ENCODE results near the gene BUB1B. TPM values are rescaled to one million over a fixed set of nuclear protein-coding genes. Genes with fewer than 3 reads are reported as not detected.

Gene BUB1B
- total and polyA plus RNA-seq, 9 of the 15 experiments (the other 6 are each of a cell fraction or from before 2014, with no cell fraction given): 28.7 to 113 (median 82.2) TPM

DNA sequence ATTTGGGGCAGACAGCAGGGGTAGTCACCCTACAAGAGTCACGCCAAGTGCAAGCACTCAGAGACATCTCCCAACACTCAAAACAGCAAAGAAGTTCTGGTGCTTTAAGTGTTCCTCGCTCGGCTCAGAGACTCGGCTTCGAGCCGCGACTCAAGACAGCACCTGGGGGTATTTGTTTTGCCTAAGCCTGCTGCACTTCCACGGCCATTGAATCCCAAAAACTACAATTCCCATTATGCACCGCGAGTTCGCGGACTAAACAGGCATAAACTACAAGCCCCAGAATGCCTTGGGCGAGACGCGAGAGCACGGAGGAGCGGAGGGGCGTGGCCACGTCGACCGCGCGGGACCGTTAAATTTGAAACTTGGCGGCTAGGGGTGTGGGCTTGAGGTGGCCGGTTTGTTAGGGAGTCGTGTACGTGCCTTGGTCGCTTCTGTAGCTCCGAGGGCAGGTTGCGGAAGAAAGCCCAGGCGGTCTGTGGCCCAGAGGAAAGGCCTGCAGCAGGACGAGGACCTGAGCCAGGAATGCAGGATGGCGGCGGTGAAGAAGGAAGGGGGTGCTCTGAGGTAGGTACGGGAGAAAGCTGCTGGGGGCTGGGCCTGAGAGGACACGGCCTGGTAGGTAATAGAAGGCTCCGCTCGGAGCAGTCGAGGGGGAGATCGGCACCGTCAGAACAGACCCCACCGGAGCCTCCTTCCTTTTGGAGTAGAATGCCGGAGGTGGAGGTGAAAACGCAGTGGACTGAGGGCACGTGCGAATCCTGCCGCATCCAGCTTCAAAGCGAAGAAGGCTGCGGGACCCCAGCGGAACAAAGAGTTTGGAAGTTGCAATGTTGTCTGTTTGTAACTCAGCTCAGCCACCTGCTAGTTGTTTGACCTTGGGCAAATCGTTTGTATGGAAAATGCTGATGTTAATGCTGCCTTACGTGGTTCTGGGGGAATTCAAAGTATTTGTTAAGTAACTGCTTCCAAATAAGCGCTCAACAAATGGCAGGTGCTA, at the start of gene BUB1B (continued):
- TF ChIP-seq, protein P1, sequence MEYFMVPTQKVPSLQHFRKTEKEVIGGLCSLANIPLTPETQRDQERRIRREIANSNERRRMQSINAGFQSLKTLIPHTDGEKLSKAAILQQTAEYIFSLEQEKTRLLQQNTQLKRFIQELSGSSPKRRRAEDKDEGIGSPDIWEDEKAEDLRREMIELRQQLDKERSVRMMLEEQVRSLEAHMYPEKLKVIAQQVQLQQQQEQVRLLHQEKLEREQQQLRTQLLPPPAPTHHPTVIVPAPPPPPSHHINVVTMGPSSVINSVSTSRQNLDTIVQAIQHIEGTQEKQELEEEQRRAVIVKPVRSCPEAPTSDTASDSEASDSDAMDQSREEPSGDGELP (CRISPR knock-in tag; IDR thresholded peaks at IDR 0.05; ENCODE audit: borderline replicate concordance): peak; percentile 88
- no peak for TF ChIP-seq CBX1 (IDR thresholded peaks at IDR 0.05; ENCODE audit: low read depth)
- TF ChIP-seq NCOA2 (IDR thresholded peaks at IDR 0.05; ENCODE audit: partially characterized antibody in 2 of 2): no peak
- peak; percentile 19 to 60 for TF ChIP-seq E2F6 (IDR thresholded peaks at IDR 0.05; ENCODE audit: borderline replicate concordance in 1 of 2, extremely low read depth in 1 of 2, insufficient read depth in 1 of 2, insufficient read length in 1 of 2, low read depth in 1 of 2, low read length in 1 of 2, poor library complexity in 1 of 2, severe bottlenecking in 1 of 2)
- no peak for TF ChIP-seq ZC3H4 (CRISPR knock-in tag; IDR thresholded peaks at IDR 0.05; ENCODE audit: borderline replicate concordance)
- TF ChIP-seq GABPB1 (CRISPR knock-in tag; IDR thresholded peaks at IDR 0.05): peak; percentile 84
- peak; percentile 92 for TF ChIP-seq E2F3 (CRISPR knock-in tag; IDR thresholded peaks at IDR 0.05)
- peak; percentile 94 for TF ChIP-seq NFRKB (IDR thresholded peaks at IDR 0.05; ENCODE audit: low read depth)
- peak; percentile 21; the same call in 1 of the 2 replicates for TF ChIP-seq THAP12 (CRISPR knock-in tag; IDR thresholded peaks at IDR 0.05)
- peak; percentile 90; the same call in 1 of the 2 replicates for TF ChIP-seq PHF8 (IDR thresholded peaks at IDR 0.05; ENCODE audit: borderline replicate concordance, low read length)
- peak; percentile 71; the same call in 1 of the 2 replicates for TF ChIP-seq ZNF644 (tag; IDR thresholded peaks at IDR 0.05; ENCODE audit: low read depth)
- peak; percentile 85; the same call in 1 of the 2 replicates for TF ChIP-seq ZNF12 (CRISPR knock-in tag; IDR thresholded peaks at IDR 0.05)
- TF ChIP-seq SMAD4 (CRISPR knock-in tag; conservative IDR thresholded peaks at IDR 0.05): peak; percentile 48; the same call in 1 of the 2 replicates
- TF ChIP-seq SMARCB1 (IDR thresholded peaks at IDR 0.05; ENCODE audit: insufficient read length, low read depth): no peak
- TF ChIP-seq, protein P2, sequence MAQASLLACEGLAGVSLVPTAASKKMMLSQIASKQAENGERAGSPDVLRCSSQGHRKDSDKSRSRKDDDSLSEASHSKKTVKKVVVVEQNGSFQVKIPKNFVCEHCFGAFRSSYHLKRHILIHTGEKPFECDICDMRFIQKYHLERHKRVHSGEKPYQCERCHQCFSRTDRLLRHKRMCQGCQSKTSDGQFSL (CRISPR knock-in tag; IDR thresholded peaks at IDR 0.05): peak; percentile 79; the same call in 1 of the 2 replicates
- TF ChIP-seq, protein P2 (tag; IDR thresholded peaks at IDR 0.05): no peak
- 0 out of 2 replicates have a peak, but pooled peaks have one; percentile 77 for TF ChIP-seq NR1H2 (CRISPR knock-in tag; IDR thresholded peaks at IDR 0.05)
- no peak for TF ChIP-seq ATF1 (CRISPR knock-in tag; IDR thresholded peaks at IDR 0.05)
- peak; percentile 91 for TF ChIP-seq ATF1 (tag; IDR thresholded peaks at IDR 0.05)
- TF ChIP-seq GABPA (tag; conservative IDR thresholded peaks at IDR 0.05; ENCODE audit: low read depth): peak; percentile 52; the same call in 1 of the 2 replicates
- 0 out of 2 replicates have a peak, but pooled peaks have one; percentile 52 for TF ChIP-seq FOXK1 (CRISPR knock-in tag; IDR thresholded peaks at IDR 0.05; ENCODE audit: borderline replicate concordance)

Data from K562 (cell line).